GM08714 (cell line): ENCODE measurements around the gene SMIM9.

Source experiments
- H3K4me3 ChIP-seq: fragments of 200-500 bp; sonication (Bioruptor generic); 2 replicates; pipeline ENCODE4 v1.5.1; 2014; ENCODE audit warnings: mild to moderate bottlenecking, low read length, inconsistent platforms
- ZNF274 ChIP-seq: IDR thresholded peaks from 2 replicates; pipeline ENCODE4 v1.6.1; 2012; ENCODE audit warnings: mild to moderate bottlenecking, low read depth, low read length

SMIM9 gene

GRCh38 chrX:154776753-154777152 is 57.7 kb downstream of the SMIM9 start:
- TF ChIP-seq ZNF274: no peak
- H3K4me3 ChIP-seq: no peak overlapping the region

GRCh38 chrX:154775419-154776349 is 58.8 kb downstream of the SMIM9 start:
- no peak for TF ChIP-seq ZNF274

GRCh38 chrX:154774622-154775021 is 59.8 kb downstream of the SMIM9 start:
- H3K4me3 ChIP-seq: no peak overlapping the region
- TF ChIP-seq ZNF274: no peak

More at GRCh38 chrX:154775419-154776349, 58.8 kb downstream of the SMIM9 start:
- no peak overlapping the region for H3K4me3 ChIP-seq
